GM19043 (cell line): ENCODE data around the gene TIAM2.
A peak's percentile ranks its signal among the peaks of the same experiment; 100 is the strongest.
"Not testable (repeated sequence)": the region's sequence is repeated elsewhere in the genome, so short reads cannot be mapped to it uniquely, and the experiment has no call there.

Experiments
- ATAC-seq: cut with Tn5 transposase; IDR thresholded peaks from one replicate; pipeline ENCODE4 v1.9.1; 2021; ENCODE audit warnings: low read depth; ENCODE audit not compliant: unreplicated experiment

Gene TIAM2

DNA sequence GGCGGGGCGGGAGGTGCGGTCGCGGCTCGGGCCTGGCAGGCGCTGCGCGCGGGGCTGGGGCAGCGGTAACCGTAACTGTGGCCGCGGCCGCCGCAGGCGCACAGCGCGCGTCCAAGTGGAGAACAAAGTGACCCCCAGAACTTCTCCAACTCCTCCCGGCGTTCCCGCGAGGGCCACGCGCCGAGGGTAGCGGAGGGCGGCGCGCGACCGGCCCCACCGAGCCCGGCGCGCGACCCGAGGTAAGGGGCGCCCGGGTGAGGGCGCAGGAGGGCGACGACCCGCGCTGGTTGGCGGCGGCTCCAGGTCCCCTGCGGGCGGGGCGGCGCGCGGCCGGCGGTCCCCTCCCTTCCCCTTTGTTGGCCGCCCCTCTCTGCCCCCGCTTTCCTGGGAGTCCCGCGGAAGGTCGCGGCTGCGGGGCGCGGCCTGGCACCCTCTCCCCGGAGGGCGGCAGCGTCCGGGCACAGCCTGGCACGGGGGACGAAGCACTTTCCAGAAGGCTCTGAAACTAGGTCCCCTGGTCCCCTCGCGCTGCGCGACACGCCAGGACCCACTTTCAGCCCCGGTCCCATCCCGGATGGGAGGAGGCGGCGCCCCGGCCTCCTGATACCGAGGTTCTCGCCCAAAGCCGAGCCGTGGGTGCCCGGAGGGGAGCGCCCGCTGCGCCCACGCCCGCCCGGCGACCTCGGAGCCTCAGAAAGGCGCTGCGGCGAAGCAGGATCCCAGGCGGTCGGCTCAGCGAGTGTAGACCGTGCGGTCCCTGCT, at the start of gene TIAM2:
TIAM2 (plus strand) TSS at position 62 of the 762 bp plus-strand sequence. CDS start 133,909 bp downstream, outside the sequence.
- ATAC-seq: no peak

GRCh38 chr6:154950979-154951344, 44.2 kb upstream of the TIAM2 start:
- no peak for ATAC-seq

DNA sequence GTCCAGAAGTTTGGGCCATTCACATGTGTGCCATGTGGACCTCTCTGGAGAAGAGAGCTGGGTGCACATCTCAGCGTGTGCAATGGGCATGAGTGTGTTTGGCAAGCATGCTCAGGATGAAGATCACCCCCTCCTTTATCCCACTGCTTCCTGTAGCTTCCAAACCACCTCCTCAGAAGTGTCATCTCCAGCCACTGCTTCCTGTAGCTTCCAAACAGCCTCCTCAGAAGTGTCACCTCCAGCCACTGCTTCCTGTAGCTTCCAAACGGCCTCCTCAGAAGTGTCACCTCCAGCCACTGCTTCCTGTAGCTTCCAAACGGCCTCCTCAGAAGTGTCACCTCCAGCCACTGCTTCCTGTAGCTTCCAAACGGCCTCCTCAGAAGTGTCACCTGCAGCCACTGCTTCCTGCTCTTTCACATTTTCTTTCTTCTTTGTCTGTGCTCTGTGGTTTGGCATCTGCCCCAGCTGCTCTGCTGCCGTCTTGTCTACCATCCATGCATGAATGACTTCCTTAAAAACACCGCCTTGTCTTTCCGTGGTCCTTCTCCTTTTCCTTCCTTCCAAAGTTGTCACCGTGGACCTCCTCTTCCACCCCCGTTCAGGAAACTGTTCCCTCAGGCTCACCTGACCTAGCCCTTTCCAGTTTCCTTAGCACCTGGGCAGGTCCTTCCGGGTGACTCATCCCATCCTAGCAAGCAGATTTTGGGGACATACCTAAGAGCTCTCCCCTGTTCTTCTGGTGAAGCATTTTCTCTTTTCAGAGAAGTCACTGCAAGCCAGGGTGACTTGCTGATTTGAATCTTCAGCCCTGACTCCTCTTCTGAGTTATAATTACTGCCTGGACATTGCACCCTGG, 43.5 kb upstream of the TIAM2 start:
- ATAC-seq: peak; percentile 91

- ATAC-seq: no peak
Measured at GRCh38 chr6:154953644-154954043, 41.5 kb upstream of the TIAM2 start.

GRCh38 chr6:154954347-154954746, 40.8 kb upstream of the TIAM2 start:
- no peak for ATAC-seq

DNA sequence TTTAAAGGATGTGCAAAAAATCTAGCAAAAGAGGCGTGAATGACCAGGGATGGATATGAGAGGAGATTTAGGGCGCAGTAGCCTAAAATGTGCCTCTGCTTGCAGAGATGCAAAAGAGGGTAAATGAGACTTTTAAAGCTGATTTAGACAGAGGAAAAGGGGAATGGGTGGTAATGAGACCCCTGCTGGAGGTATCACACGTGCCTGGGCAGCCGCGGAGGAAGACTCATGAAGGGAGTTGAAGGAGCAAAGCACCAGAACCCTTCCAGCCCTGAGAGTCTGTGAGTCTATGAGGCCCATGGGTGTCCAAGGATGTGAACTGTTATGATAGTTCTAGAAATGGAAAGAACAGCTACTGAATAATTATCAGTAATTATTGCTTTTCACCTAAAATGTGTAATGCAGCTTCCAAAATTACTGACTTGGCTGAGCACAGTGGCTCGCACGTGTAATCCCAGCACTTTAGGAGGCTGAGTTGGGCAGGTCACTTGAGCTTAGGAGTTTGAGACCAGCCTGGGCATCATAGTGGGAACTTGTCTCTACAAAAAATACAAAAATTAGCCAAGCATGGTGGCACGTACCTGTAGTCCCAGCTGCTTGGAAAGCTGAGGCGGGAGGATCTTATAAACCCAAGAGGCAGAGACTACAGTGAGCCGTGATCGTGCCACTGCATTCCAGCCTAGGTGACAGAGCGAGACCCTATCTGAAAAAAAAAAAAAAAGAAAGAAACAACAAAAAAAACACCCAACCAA, 38.2 kb upstream of the TIAM2 start:
- ATAC-seq: no peak

DNA sequence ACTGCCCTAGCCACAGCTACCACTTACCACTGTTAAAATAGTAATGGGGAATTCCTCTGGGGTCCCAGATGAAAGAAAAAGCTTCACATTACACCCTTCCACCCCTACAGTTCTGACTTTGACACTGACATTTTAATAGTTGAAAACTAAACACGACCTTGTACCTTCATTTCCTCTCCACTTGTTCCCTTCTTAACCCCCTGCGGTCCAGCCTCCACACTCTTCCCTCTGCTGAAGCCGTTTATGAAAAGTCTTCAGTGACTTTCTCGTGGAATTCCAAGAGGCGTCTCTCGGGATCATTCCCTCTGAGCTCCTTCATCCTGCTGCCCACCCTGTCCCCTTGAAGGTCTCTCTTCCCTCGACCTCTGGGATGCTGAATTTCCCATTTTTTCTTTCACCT, 36.6 kb upstream of the TIAM2 start:
- no peak for ATAC-seq

GRCh38 chr6:154960299-154960843, 34.7 kb upstream of the TIAM2 start:
- ATAC-seq: no peak

GRCh38 chr6:154960854-154961530, 34.1 kb upstream of the TIAM2 start:
- ATAC-seq: no peak

- ATAC-seq: no peak
Measured at GRCh38 chr6:154962753-154963152, 32.4 kb upstream of the TIAM2 start.

GRCh38 chr6:154966065-154966770, 28.9 kb upstream of the TIAM2 start:
- not testable (repeated sequence) for ATAC-seq

GRCh38 chr6:154969796-154970195, 25.3 kb upstream of the TIAM2 start:
- no peak for ATAC-seq

DNA sequence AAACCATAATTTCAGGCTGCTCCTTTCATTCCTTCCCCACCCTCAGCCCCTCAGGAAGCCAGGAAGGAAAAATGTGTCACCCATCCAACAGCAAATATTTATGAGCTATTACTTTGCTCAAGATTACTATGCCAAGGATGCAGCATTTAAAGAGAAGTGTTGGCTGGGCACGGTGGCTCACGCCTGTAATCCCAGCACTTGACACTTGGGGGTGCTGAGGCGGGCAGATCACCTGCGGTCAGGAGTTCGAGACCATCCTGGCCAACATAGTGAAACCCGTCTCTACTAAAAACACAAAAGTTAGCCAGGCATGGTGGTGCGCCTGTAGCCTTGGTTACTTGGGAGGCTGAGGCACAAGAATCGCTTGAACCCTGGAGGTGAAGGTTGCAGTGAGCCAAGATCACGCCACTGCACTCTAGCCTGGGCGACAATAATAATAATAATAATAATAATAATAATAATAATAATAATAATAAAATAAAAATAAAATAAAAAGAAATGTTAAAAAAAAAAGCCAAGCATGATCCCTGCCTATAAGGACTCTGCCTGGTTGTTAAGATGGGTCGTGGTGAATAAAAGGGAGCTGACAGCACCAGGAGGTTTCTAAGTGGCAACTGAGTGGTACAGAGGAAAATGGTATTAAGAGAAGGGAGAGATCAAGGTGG, 20.5 kb upstream of the TIAM2 start:
- no peak for ATAC-seq

- ATAC-seq: no peak
Measured at GRCh38 chr6:154977588-154977987, 17.5 kb upstream of the TIAM2 start.

DNA sequence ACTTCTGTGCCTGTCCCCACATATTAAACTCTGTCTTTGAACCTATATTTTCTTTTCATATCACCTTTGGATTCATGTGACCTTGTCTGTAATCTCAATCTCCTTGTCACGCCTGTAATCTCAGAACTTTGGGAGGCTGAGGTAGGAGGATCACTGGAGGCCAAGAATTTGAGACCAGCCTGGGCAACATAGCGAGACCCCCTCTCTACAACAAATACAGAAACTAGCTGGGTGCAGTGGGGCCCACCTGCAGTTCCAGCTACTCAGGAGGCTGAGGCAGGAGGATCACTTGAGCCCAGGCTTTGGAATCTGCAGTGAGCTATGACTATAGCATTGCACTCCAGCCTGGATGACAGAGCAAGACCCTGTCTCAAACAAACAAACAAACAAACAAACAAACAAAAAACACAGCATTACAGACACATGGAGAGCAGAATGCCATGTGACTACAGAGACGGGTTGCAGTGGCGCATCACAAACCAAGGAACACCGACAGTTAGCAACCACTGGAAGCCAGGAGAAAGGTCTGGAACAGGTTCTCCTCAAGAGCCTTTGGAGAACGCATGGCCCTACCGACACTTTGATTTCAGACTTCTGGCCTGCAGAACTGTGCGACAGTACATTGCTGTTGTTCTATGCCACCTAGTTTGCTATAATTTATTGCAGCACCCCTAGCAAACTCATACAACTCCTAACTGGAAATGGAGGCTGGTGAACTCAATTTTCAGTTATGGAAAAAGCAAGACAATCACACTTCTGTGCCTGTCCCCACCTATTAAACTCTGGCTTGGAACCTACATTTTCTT, 14.6 kb upstream of the TIAM2 start:
- no peak for ATAC-seq

DNA sequence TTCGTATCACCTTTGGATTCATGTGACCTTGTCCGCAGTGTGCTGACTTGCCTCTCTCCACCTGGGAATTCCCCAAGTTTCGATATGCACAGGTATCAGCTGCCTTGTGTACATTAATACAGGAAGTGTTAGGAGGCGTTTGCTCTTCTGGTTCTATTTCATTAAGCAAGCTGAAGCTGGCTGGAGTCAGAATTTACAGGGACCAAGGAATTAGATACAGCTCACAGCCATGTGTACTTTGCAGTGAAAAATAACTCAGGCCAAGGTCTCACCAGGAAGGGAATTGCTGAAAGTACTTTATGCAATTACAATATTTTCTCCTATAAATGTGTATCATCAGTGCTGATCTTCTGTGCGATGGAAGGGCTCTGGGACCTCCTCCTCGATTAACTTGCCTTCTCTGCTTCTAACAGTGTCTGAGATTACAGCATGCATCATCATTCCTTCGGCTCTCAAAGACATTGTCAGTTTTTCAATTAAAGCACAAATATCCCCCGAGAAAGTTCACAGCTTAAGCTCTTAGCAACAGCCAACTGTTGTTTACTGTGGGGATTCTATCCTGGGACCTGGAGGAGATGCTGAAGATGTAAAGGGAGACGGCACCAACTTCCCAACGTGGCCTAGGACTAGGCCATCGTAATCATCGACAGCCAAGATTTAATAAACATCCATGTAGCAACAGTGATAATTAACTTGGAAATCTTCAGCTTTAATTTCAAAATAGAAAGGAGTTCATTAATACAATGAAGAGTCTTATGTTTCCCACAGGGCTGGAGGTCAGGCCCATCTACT, 13.8 kb upstream of the TIAM2 start:
- peak; percentile 74 for ATAC-seq

GRCh38 chr6:154984146-154984545, 11.0 kb upstream of the TIAM2 start:
- ATAC-seq: no peak
